Activated T-cell treated with anti-CD3 and anti-CD28 coated beads for 4 hours (primary cell): ENCODE measurements around the gene GLI2.

Source experiments
- DNase-seq: peaks from one replicate; pipeline ENCODE4 v3.0.0-alpha.2; 2020

Gene GLI2

DNA sequence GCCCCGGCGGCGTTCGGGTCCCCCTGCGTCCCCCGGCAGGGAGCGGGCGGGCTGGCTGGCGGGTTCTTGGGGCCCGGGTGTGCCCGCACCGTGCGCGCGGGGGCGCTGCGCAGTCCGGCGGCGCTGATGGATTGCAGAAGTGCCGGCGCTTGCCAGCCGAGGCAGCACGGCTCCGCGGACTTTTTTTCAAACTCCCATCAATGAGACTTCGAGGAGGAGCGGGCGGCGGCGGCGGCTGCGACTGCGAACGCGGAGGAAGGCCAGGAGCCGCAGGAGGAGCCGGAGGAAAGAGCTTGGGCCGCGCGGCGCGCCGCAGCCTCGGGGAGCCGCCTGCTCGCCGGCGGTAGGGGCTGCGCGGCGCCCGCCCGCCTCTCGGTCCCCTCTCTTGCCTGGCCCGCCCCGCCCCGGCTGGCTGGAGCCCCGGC is at the start of gene GLI2:
Gene GLI2, plus strand, starts transcription at position 123 of the 425 bp plus-strand sequence. CDS start 61,453 bp downstream, outside the sequence.
- no peak for DNase-seq

GRCh38 chr2:120685974-120686297 is 49.7 kb upstream of the GLI2 start:
- no peak for DNase-seq

- no peak for DNase-seq
These were observed 49.0 kb upstream of the GLI2 start for GRCh38 chr2:120686511-120687168.

GRCh38 chr2:120687210-120687609 is 48.5 kb upstream of the GLI2 start:
- no peak for DNase-seq

DNA sequence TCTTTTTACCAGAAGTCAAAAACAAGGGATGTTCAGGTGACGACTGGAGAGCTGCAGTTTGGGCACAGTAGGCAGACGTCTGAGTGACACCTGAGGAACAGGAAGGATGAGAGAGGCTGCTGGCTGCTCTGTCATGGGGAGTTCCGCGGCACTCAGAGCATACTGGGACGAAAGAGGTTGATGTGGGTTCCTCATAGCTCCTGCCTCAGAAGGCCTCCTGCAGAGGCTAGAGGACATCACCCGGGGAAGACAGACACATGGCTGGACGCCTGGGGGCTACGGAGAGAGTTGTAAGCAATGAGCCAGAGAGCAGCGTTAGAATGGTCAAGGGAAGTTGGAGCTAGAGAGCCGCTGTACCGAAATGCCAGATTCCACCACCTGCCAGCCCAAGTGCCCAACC is 45.1 kb upstream of the GLI2 start:
- no peak for DNase-seq

- no peak for DNase-seq
These were observed 44.3 kb upstream of the GLI2 start for GRCh38 chr2:120691410-120691809.

- DNase-seq: no peak
These were observed 43.0 kb upstream of the GLI2 start for GRCh38 chr2:120692691-120693090.

DNA sequence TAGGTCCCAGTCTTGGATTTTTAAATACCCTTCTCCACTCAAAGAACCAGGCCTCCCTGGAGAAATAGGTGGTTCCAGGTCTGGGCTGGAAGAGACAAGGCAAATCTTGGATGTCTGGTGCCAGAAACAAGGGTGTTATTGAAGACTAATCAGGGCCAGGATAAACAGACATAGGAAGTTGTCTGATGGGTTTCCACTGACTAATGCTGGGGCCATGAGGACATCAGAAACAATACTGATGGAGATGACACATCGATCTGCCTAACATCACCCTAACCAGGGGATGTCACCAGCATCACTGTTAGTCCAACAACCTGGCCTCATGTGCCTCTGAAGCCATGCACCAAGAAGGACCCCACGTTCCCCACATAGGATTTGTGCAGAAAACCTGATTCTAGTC is 42.5 kb upstream of the GLI2 start:
- no peak for DNase-seq

GRCh38 chr2:120694034-120694433 is 41.6 kb upstream of the GLI2 start:
- no peak for DNase-seq

DNA sequence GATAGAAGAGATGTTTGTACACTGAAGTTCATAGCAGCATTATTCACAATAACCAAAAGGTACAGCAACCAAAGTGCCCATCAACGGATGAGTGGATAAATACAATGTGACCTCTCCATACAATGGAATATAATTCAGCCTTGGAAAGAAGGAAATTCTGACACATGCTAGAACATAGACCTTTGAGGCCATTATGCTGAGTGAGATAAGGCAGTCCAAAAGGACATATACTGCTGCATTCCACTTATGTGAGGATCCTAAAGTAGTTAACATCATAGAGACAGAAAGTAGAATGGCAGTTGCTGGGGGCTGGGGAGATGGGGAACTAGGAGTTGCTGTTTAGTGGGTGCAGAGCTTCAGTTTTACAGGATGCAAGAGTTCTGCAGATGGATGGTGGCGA is 38.2 kb upstream of the GLI2 start:
- DNase-seq: no peak

- no peak for DNase-seq
These were observed 36.4 kb upstream of the GLI2 start for GRCh38 chr2:120699292-120699691.

DNA sequence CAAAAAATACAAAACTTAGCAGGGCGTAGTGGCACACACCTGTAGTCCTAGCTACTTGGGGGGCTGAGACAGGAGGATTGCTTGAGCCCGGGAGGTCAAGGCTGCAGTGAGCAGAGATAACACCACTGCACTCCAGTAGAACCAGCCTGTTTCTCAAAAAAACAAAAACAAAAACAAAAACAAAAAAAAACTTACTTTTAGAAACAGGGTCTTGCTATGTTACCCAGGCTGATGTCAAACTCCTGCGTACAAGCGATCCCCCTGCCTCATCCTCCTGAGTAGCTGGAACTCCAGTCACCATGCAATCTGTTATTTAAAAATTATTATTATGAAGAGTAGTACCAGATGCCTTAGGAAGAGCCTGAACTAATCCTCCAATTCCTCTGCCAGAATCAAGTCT is 35.0 kb upstream of the GLI2 start:
- no peak for DNase-seq

DNA sequence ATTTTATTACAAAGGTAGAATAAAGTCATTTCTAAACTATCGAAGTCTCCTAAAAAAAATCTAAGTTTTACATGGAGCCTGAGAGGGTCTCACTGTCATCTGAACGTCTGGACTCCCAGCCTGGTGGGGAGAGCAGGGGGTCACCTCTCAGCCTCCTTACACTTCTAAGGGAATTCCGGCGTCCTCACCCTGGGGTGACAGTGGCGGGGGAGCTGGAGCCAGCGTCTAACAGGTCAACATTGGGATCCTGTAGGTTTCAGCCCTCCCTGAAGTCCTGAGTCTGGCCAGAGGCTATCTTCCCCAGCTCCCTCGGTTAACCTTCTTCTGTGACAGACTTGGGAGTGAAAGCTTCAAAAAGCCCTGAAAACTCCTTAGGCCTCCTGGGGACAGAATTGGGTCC is 34.6 kb upstream of the GLI2 start:
- no peak for DNase-seq

DNA sequence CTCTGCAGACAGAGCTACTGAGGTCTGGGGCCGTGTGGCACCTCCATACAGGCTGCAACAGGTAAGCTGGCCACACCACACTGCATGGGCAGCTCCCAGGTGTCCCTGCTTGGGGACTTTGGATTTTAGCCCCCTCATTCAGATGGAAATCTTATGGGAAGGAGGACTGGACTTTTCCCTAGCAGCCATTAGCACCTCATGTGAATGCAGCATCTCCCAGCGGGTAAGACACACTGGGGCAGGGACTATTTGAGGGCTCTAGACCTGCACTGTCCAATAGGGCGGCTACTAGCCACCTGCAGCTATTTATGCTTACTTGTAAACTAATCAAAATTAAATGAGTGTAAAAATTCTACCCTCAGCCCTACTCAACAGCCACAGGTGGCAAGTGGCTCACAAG is 34.2 kb upstream of the GLI2 start:
- DNase-seq: no peak

DNA sequence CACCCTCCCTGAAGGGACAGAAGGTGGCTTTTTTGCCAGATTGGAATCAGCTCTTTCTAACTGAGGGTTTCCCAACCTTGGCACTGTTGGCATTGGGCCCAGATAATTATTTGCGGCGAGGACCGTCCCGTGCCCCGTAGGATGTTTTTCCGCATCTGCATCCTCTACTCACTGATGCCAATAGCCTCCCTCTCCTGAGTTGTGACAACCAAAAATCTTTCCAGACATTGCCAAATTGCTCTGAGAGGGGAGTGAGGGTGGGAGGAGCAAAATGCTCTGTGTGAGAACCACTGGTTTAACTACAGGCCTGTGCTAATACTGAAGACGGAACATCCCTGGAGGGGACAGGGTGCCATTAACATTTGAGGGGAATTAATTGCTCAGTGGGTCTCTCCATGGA is 33.6 kb upstream of the GLI2 start:
- no peak for DNase-seq

- DNase-seq: no peak
These were observed 32.9 kb upstream of the GLI2 start for GRCh38 chr2:120702801-120703200.

- DNase-seq: no peak
These were observed 32.2 kb upstream of the GLI2 start for GRCh38 chr2:120703330-120703994.

- no peak for DNase-seq
These were observed 31.0 kb upstream of the GLI2 start for GRCh38 chr2:120704696-120705095.

- no peak for DNase-seq
These were observed 27.9 kb upstream of the GLI2 start for GRCh38 chr2:120707816-120708215.

- no peak for DNase-seq
These were observed 26.6 kb upstream of the GLI2 start for GRCh38 chr2:120708944-120709607.

DNA sequence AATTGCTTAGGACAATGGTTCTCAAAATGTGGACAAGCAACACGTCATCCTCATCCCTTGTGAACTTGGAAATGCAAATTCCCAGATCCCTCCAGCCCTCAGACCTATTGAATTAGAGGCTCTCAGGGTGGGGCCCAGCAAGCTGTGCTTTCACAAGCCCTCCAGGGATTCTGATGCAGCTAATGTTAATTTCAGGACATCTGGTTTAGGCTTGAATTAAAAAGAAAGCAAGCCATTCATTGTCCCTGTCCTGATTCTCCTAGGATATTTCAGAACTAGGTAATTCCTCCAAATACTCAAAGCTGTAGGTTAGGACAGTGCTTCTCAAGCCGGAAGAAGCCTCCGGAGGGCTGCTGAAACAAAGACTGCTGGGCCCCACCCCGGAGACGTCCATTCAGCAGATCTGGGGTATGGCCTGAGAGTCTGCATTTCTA is 26.0 kb upstream of the GLI2 start:
- DNase-seq: no peak

- DNase-seq: no peak
These were observed 25.4 kb upstream of the GLI2 start for GRCh38 chr2:120710256-120710655.

GRCh38 chr2:120711694-120712093 is 24.0 kb upstream of the GLI2 start:
- no peak for DNase-seq

- DNase-seq: no peak
These were observed 23.4 kb upstream of the GLI2 start for GRCh38 chr2:120712180-120712681.
